HG02973 (cell line): ENCODE data around the gene MAPK4.

Experiments
- ATAC-seq: cut with Tn5 transposase; IDR thresholded peaks from one replicate; pipeline ENCODE4 v1.9.1; 2021; ENCODE audit warnings: moderate library complexity; ENCODE audit not compliant: unreplicated experiment

The MAPK4 gene

DNA sequence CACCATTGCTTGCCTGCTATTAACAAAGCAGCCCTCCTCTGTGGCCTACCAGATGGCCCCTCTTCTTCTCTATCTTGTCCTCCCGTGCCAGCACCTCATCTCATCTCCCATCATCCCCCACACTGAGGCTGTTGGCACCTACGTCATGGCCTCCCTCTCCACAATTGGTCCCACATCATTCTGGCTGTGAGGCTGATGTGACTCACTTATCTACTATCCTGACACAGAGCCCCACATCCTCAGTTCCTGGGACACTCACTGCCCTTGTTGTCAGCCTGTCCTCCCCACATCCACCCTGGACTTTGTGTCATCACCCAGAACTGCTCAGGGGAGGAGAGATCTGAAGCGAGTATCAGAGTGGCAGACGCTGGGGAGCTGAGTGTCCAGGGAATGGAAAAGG lies 157.0 kb downstream of the MAPK4 start:
- no peak for ATAC-seq

DNA sequence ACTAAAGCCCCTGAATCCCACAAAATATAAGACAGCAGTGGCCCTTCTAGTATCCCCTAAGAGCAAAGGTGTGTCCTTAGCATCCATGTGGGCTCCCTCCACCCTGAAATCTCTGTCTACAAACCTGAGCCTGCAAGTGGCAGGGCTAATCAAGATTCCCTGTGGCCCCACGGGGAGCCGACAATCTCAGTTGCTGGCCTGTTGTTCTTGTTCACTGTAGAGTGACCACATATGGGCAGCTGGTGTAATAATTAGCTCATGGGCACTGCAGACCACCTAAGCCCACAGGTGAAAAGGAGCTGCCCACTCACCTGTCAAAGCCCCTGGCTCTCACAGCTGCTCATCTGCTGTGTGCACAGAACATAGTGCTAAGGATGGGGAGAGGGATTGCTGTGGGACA lies 157.7 kb downstream of the MAPK4 start:
- ATAC-seq = no peak

DNA sequence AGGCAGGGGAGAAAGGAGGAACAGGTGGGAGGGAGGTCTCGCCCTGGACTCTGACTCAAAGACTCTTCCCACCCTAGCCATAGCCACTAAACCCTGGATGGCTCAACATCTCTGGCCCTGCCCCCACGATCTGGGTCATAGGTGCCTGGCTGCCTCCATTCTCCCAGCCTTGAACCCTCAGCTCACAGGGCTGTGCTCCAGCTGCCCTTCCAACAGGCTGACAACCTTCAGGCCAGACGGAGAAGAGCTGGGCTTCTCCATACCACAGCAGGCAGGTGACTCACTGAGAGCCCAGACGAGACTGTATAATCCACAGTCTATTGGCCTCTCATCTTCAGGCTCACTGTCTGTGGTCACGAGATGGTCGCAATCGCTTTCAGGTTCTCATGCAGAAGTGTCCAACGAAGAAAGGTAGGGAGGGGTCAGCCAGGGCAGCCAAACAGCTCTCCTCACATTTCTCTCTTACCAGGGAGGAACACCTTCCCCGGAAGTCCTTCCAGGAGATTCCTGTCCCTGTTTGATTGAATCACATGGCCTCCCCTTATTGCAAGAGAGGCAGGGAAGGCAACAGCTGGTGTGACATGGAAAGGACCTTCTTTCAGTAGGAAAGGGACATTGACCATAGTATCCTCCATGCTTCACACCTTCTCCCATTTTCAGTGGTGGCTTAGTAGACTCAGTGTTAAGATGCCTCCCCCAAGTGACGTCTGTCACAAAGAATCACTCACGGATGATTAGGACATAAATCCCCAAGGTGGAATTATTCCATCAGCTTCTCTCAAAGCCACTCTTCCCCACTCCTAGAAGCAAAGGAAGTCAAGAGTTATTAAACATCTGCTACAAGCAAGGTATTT lies 159.8 kb downstream of the MAPK4 start:
- ATAC-seq = no peak

DNA sequence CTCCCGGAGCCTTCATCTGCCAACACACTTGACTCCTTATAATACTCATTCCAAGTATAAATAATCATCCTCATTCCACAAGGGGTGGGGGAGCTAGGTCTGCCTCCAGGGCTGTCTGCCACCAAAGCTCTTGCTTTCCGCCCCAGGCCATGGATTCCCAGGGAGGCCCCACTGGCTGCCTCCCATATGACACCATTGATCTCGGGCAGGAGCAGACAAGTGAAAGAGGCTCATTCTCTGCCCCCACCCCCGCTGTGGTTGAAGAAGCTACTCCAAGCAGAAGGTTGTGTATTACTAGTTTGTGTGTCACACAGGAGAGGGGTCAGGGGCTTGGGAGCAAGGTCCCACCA lies 160.4 kb downstream of the MAPK4 start:
- no peak for ATAC-seq

DNA sequence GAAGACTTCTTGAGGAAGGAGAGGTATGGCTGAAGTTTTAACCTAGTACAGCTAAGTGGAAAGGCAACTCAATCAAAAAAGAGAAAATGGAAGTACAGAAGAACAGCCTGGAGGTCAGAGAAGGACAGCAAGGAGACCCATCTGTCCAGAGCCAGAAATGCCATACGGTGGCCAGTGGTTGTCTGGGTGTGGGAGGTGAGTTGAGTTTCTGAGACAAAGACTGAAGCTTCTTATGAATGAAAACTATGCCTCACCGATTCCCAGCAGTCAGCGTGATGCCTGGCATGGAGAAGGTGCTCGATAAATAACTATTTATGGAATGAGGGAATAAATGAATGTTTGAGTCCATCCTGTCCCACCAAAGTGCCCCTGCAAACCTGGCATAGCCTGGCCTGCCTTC lies 161.1 kb downstream of the MAPK4 start:
- no peak for ATAC-seq

DNA sequence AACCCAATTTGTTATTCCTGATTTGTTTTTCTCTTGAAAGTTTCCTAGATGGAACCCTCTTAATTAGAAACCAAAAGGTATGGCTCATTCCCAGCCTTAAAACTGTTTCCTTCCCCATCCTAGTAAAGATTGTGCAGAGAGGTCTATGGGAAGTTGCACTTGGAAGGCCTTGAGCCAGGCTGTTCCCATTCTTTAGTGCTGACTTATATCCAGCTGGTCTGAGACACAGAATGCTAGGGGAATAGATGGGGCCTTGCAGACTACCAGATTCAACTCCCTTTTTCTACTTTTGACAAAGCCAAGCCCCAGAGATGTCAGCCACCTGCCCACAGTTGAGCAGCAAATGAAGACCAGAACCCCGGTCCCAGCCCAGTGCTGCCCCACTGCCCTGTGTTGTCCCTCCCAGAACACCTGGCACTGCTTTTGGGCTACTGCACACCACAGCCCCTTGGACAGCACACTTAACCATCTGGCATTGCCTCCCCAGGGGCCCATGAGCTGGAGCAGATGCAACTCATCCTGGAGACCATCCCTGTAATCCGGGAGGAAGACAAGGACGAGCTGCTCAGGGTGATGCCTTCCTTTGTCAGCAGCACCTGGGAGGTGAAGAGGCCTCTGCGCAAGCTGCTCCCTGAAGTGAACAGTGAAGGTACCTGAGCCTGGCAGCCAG lies 161.7 kb downstream of the MAPK4 start:
- no peak for ATAC-seq

DNA sequence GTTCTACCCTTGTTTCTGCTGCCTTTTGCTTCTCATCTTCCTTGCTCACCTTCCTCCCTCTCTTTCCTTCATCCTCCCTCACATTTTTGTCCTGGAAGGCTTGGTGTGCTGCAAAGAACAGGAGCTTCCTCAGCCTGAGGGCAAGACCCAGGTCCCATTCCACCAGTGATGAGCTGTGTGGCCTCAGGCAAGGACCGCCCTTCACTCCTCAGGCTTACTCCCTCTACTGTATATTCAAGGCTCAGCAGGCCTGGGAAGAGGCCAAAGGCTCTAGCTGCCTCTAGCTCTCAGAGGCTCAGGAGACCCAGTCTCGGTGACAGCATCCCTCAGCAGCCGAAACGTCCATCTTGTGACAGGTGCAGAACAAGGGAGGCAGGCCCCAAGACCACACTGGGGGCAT lies 162.4 kb downstream of the MAPK4 start:
- no peak for ATAC-seq

DNA sequence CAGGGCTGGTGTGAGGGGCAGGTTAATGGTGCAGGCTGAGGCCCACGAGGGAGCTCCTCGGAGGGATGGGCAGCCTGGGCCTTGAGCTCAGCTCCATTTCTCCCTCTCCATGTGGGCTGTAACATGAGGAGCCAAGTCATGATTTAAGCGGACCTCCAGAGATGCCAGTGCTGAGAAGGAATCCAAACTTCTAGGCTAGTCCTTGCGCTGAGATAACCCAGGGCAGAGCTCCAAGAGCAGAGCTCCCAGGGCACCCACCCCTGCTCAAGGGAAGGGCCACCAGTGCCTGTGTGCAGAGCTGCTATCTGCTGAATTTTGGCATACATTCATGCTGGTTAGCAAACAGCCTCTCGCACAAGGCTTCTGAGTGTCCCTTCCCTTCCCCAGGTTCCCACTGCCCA lies 164.9 kb downstream of the MAPK4 start:
- no peak for ATAC-seq

DNA sequence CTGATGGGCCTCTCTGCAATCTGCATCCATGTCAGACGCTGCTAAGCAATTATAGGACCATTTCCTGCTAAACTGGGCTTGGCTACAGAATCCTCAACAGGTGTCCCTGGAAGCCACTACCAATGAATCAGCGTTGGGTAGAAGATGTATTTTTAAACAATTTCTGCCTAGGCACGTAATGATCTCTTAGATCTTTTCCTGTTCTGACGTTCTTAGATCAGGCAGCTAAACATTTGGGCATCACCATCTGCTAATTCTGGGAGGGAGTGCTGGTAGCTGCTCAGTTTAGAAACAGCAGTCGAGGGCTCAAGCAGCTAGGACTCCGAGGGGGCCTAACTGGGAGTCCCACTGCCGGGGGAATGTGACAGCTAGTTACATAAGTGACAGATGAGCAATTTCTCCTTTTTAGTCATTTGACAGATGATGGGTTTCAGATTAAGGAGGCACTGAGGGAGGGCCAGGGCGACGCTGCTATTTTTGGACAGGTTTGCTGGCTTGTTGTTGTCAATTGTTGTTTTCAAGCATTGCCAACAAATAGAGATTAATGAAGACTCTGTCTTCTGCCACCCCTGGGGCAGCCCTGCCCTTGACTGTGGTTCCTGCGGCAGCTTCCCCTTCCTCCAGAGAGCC lies 167.2 kb downstream of the MAPK4 start:
- peak; percentile 92 for ATAC-seq

DNA sequence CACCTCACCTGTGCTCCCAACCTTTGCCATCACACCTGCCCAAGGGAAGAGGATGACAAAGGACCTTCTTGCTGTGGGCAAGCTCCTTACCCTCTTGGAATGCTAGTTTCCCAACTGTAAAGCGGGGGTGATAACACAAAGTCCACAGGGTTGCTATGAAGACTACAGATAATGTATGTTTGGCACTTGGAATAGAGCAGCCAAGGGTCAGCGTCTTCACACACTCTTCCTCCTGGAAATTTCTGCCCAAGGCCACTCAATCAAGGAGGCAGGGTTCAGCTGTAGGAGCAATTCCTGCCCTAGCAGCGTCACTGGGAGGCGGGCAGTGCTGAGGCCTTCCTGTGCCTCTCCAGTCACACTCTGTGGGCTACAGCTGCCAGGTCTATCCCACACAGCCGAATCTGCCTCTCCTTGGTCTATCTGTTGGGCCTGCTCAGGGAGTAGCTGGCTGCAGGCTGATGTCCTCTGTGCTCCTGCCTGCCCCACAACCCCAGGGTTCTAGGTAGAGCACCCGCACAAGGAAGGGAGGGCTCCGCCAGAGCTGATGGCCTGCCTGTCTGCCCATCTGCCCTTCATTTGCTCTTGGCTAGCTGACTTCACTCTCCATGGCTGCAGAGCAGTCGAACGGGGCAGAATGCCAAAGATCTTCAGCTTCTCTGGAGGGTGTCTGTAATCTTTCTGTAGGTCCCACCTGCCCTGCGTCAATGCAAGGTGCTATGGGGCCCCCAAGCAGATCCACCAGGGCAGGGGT lies 168.0 kb downstream of the MAPK4 start:
- no peak for ATAC-seq

DNA sequence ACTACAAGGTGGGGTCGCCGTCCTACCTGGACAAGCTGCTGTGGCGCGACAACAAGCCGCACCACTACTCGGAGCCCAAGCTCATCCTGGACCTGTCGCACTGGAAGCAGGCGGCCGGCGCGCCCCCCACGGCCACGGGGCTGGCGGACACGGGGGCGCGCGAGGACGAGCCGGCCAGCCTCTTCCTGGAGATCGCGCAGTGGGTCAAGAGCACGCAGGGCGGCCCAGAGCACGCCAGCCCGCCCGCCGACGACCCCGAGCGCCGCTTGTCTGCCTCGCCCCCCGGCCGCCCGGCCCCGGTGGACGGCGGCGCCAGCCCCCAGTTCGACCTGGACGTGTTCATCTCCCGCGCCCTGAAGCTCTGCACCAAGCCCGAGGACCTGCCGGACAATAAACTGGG lies 169.5 kb downstream of the MAPK4 start:
- no peak for ATAC-seq

DNA sequence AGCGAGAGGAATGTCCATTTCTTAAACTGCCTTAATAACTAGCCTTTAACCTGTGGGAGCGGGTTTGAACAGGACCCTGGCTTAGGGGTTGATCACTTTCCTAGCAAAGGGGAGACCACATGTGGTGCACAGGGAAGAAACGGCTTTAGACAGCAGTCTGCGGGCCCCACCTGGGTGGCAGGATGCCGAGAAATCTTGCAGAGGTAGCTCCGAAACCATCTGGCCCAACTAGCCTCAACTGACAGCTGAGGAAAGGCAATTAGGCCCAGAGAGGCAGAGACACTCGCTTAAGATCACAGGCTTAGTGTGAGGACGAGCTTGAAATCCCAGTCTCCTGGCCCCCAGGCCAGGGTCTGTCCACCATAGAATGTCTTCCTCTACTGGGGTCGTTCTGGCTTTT lies 170.1 kb downstream of the MAPK4 start:
- ATAC-seq = no peak

DNA sequence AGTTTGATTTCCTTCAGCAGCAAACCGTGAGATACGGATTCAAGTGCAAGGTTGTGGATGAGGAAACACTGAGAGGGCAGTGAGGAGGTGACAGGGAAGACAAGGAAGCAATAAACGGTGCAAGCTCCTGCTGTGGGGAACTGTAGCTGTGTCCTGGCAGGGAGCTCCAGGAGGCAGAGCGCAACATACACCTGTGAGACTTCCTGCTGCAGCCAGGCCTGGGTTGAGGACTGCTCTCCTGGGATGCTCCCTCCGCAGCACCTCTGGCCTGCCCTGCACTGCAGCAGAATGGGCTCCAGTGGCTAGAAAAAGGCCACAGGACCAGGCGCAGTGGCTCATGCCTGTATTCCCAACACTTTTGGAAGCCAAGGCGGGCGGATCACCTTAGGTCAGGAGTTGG lies 174.5 kb downstream of the MAPK4 start:
- ATAC-seq = no peak

DNA sequence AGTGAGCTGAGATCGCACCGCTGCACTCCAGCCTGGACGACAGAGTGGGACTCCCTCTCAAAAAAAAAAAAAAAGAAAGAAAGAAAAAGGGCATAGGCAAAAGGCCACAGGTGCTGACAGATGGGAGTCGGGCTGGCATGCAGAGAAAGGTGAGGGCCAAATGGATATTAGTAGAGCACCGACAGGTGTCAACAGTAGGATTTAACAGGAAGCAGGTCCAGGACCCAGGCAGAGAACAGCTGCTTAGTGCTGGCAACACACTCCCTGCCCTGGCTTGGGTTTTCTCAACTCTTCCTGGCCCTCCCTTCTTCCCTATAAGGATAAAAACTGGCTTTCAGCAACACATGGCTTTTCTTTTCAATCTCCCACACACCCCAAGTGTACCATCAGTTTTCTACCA lies 175.0 kb downstream of the MAPK4 start:
- ATAC-seq = no peak

DNA sequence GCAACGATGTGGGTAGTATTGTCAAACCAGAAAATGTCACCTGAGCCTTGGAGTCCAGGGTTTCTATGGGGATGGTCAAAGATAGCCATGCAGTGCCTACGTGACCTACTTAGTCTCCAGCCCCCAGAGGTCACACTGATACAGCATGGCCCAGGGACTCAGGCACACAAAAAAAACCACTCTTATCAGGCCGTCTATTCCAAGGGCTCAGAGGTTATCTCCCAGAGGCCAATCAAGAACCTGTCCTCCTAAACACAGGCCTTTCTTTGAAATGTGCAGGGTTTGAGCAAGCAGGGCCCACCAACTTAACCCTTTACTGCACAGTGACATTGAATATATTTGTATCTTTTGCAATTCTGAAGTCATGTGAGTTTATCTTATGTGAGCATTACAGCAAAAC lies 177.2 kb downstream of the MAPK4 start:
- no peak for ATAC-seq

DNA sequence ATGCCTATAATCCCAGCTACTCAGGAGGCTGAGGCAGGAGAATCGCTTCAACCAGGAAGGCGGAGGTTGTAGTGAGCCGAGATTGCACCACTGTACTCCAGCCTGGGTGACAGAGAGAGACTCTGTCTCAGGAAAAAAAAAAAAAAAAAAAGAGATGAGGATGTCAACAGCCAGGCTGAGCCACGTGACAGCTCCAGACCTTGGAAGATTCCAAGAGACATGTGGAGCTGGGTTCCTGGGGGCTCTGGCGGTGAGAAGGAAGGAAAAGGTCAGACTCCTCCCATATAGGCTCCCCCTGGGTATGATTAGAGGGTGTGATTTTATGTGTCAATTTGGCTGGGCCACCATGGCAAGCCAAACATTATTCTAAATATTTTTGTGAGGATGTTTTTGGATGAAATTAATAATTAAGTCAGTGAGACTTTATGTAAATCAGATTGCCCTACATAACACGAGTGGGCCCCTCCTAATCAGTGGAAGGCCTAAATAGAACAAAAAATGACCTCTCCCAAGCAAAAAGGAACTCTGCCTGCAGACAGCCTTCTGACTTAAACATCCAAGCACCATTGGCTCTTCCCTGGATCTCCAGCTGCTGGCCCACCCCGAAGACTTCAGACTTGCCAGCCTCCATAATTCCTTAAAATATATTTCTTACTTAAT lies 178.3 kb downstream of the MAPK4 start:
- ATAC-seq = no peak

DNA sequence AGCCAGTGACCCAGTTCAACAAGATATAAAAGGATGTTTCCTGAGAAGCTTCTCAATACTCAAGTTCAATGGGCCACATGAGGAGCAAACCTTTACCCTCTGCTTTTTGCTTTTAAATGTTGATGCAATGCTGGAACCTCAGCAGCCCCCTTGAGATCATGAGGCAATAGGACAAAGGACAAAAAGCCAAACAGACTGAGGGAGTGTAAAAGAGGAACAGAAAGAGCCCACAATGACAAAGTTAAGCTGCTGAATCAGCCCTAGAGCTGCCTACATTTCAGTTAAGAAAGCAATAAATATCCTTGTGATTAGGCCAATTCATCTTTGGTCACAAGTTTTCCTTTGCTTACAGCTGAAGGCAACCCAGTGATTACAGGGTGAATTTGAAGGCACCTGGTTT lies 183.1 kb downstream of the MAPK4 start:
- no peak for ATAC-seq

DNA sequence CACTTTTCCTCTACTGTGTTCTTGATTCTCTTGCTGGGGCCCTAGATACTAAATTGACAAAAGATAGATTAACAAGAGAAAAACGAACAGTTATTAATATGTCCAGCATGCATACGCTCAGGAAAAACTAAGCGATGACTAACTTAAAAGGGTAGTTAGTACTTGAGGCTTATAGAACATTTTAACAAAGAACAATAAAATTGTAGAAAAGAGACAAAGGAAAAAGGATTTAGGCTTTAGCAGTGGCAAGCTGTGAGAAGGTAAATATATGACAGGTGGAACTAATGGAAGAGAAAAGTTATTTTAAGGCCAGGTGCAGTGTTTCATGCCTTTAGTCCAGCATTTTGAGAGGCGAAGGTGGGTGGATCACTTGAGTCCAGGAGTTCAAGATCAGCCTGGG lies 184.4 kb downstream of the MAPK4 start:
- no peak for ATAC-seq

DNA sequence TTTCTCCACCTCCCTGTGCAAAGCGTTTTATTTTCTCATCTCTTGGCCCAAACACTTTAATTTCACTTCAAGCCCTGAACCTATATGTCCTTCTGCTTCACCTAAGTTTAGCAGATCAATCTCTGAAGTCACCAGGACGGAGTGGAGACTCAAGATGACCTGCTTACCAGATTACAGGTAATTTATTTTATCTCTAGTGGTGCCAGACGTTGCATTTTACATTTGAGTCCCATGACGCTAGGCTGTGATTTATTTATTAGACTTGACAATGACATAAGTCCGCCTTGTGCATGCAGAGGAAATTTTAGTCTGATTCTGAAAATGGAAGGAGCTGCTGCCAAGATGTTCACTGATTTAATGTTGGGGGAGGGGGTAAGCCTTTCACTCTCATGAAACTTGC lies 186.1 kb downstream of the MAPK4 start:
- no peak for ATAC-seq

DNA sequence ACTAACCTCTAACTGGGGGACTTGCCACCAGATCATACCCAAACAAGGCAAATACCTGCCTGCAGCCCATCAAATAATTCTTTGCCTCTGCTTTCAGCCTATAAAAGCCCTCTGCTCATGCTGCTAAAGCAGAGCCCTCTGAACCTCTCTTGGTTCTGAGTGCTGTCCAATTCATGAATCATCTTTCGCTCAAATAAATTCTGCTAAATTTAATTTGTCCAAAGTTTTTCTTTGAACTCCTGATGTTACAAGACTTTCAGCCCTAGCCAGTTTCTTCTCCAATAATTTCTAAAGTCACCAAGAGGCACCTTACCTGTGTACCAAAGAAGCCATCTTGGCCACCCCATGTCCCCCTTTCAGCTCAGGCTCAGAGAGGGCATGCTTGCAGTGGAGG lies 188.0 kb downstream of the MAPK4 start:
- no peak for ATAC-seq
